Adrenal gland (tissue), 5 donors: ENCODE data around the gene MAK.

Source experiments
- CTCF ChIP-seq, 6 experiments: fragments of 450-650 bp in 4 of 6; fragments of 200-600 bp in 2 of 6; sonication (generic) in 1 of 6; IDR thresholded peaks; 1 replicate in 5 of 6; 2 replicates in 1 of 6; pipeline versions ENCODE4 v1.5.1 to v1.8.0; 2016 to 2021; ENCODE audit warnings: antibody characterized with exemption in 6 of 6, mild to moderate bottlenecking in 2 of 6, moderate library complexity in 1 of 6
- POLR2A ChIP-seq, 2 donors: fragments of 450-650 bp; IDR thresholded peaks; one replicate each; pipeline ENCODE4 v1.6.1; 2017; ENCODE audit warnings: antibody characterized with exemption in 2 of 2, mild to moderate bottlenecking in 2 of 2, moderate library complexity in 1 of 2
- donor health status: DM: no; HTN: no; CAD: no.

- TF ChIP-seq POLR2A (IDR thresholded peaks at IDR 0.05) (no peak), CTCF (IDR thresholded peaks at IDR 0.05) (no peak)
These were observed 48.6 kb upstream of the MAK start, which contains the start of gene SYCP2L for GRCh38 chr6:10886691-10887502.
